GM21619 (cell line): ENCODE results near the gene GSTT2B.
"Not testable (repeated sequence)": the region's sequence is repeated elsewhere in the genome, so short reads cannot be mapped to it uniquely, and the experiment has no call there.

Source experiments
- ATAC-seq: cut with Tn5 transposase; IDR thresholded peaks from one replicate; pipeline ENCODE4 v1.9.1; 2021; ENCODE audit not compliant: unreplicated experiment

GSTT2B gene

DNA sequence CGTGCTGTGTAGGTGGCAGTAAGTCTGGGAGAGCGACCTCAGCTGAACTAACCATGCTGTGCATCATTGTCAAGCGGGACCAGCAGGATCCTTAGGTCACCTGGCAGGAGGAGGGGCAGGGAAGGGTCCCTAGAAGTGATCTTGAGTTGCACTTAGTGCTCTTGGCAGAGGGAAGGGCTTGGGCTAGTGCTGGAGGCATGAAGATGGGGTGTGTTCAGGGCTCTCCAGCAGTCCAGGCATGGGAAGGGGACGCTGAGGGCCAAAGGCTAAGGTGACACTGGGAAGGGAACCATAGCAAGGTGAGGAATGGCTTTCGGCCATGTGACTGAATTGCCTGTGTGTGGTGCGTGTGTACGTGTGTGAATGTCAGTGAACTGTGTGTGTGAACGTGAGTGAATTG, 25.1 kb upstream of the GSTT2B start:
- ATAC-seq, result not testable (repeated sequence)

DNA sequence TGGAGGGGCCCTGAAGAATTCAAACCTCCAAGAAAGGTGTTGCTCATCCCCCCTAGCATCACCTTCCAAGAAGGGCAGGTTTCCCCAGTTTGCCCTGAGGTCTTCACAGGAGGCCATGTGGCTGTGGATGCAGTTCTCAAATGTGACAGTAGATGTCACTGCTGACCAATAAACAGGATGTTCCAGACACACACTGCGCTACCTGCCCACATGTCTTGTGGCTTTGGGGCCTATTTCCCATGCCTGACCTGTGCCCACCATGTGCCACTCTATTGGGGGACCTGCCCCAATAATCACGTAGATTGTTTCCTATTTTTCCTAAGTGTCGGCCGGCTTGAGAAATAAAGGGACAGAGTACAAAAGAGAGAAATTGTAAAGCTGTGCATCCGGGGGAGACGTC, 23.4 kb upstream of the GSTT2B start:
- ATAC-seq, result no peak

DNA sequence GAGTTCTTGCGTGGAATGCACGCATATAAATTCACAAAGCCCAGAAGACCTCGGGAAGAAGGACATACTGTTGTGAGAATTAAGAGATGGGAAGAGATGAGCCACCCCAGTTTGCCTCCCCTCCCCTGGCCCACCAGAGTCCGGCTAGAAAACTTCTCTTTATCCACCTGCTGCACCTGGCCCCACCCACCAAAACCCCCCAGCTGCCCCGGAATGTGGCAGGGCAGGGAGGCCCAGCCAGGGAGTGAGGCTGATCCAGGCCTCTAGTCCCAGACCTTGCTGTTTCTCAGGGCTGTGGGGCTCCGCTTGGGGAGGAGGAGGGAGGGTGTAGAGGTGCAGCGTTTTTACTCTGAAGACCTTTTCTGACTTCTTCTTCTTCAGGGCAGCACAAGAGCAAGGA, 19.6 kb upstream of the GSTT2B start:
- not testable (repeated sequence) for ATAC-seq

DNA sequence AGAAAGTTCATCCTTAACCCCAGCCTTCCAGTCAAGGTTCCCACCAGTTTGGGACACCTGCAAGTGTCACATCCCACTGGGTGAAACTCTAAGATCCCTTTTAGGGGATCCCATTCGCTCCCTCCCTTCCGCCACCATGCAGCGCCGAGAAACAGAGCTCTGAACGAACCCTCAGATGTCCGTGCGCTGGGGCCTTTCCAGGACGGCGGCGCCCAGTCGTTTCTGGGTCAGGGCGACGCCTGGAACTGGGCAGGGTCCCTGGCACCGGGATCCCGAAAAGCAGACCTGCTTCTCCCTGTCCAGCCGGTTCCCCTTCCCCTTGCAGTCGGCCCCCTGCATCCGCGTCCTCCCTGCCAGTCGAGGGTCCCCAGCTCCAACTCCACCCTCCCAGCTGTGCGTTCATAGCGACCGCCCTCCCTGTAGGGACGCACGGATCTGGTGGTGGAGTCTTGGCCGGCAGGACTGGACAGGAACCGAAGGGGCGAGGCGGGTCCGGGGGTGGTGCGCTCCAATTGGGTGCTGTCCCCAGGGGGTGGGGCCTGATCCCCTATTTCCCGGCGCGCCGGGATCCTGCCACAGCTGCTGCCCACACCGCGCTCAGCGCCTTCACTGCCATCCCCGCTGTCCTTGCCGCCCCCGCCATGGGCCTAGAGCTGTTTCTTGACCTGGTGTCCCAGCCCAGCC, 18.7 kb upstream of the GSTT2B start, which contains the start of gene GSTT2:
TSS of gene GSTT2 (plus strand) at position 578 of the 684 bp plus-strand sequence.
- not testable (repeated sequence) for ATAC-seq

DNA sequence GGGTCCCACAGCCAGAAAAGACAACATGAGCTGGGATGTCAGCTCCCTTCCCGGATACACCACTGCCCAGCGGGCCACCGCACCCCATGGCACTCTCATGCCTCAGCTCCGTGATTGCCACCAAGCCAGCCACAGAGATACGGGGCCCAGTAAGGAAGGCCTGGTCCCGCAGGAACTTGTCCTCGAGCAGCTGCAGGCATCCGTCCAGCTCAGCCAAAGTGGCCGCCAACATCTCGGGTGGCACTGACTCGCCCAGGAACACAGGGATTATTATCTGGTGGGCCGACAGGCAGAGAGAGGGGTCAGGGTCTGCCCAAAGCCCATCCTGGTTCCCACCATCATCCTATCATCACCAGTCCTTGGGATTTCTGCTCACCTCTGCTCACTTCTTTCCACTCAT, 16.3 kb upstream of the GSTT2B start:
- ATAC-seq, result not testable (repeated sequence)

DNA sequence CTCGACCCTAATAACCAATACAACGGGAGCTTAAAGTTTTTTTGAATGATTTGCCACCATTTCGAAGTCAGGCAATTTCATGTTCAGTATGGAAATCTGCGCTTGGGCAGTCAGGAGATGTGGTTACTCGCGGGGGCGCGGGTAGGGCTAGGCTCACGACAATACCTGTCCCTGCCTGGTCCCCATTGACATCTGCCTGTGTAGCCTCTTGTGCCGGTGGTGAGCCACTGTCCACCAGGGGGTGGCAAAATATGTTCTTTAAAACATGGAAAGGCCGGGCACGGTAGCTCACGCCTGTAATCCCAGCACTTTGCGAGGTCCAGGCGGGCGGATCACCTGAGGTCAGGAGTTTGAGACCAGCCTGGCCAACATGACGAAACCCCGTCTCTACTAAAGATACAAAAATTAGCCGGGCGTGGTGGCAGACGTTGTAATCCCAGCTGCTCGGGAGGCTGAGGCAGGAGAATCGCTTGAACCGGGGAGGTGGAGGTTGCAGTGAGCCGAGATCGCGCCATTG, 13.9 kb upstream of the GSTT2B start:
- ATAC-seq, result peak; percentile 24

DNA sequence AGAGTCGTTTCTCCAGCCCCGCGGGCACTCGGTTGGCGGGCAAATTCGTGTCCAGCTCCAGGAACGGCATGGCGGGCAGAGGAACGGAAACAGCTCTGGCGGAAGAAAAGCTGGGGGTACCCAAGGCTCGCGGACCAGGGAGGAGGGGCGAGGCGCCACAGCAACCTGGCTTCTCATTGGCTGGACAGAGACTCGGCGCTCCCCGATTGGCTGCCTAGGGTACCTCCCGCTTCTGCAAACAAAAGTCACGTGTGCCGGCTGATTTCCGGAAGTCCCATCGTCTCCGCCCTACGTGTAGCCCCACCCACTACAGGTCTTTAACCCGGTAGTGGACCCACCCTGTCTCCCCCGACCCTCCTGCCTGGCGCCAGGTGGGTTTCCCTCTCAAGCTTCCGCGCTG, 13.3 kb upstream of the GSTT2B start, which contains the start of gene DDT:
TSS of gene DDT (minus strand) at position 97 of the 400 bp plus-strand sequence. CDS start at position 70, 27 bp downstream.
- peak; percentile 82 for ATAC-seq

DNA sequence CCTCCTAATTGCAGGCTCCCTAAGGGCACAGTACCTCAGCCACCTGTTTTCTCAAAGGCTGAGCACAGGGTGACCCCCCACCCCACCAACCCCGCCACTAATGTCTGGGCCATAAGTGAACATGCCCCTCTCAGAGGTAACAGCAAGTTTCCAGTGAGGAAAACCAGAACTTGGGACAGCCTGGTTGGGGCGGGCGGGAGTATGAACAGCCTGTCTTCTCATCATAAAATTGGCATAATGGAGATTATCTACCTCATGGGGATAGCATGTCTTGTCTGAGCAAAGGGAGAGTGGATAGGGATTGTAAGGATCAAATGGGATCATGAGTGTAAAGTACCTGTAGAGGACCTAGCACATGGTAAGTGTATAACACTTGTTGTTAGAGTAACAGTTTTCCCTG, 10.9 kb upstream of the GSTT2B start:
- not testable (repeated sequence) for ATAC-seq

DNA sequence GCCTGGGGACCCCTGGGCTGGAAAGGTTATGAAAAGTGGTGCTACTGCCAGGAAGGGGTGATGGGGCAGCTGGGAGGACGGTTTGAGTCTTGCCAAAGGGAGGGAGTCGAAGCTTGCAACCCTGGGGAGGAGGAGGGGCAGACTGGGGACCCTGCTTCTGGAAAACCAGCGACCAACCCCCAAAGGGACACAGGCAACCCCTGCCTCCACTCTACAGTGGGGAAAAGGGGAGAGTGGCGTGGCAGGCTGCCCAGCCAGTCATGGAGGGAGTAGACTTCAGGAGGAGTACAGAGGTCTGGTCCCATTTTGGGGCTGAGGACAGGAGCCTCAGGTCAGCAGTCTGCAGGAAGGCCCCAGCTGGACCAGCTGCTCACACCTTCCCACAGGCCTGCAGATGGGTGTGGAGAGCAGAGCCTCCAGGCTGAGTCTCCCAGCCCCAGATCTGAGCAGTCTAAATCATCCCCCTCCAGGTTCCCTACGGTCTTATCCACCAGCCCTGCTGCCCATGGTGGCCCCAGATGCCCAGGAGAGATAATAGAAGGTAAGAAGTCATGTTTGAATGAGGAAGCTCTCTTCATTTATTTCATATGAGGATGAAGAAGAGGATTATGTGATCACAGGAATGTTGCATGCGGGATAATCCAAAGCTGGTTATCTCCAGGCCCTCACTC, 10.0 kb upstream of the GSTT2B start:
- ATAC-seq, result no peak

DNA sequence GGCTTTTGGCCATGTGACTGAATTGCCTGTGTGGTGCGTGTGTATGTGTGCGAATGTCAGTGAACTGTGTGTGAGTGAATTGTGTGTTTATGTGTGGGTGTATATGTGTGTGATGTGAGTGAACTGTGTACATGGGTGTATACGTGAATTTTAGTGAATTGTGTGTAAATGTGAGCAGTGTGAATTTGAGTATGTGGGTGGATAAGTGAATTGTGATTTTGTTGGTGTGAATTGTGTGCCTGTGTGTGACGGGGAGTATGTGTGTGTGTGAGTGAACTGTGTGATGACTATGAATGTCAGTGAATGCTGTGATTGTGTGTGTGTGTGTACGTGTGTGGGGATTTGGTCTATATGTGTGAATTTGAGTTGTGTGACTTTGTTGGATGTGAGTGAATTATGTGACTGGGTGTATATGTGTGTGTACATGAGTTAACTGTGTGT, 9.2 kb upstream of the GSTT2B start:
- no peak for ATAC-seq

DNA sequence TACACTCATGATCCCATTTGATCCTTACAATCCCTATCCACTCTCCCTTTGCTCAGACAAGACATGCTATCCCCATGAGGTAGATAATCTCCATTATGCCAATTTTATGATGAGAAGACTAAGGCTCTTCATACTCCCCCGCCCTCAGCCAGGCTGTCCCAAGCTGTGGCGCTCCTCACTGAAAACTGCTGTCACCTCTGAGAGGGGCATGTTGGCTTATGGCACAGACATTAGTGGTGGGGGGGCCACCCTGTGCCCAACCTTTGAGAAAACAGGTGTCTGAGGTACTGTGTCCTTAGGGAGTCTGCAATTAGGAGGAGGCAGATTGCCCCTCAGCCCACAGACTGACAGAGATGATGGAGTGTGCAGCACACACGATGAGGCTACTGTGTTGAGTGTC, 8.1 kb upstream of the GSTT2B start:
- no peak for ATAC-seq

DNA sequence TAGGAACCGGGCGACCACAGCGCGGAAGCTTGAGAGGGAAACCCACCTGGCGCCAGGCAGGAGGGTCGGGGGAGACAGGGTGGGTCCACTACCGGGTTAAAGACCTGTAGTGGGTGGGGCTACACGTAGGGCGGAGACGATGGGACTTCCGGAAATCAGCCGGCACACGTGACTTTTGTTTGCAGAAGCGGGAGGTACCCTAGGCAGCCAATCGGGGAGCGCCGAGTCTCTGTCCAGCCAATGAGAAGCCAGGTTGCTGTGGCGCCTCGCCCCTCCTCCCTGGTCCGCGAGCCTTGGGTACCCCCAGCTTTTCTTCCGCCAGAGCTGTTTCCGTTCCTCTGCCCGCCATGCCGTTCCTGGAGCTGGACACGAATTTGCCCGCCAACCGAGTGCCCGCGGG, 5.6 kb upstream of the GSTT2B start, which contains the start of gene DDTL:
TSS of gene DDTL (plus strand) at position 321 of the 400 bp plus-strand sequence. CDS start at position 348, 27 bp downstream.
- ATAC-seq, result peak; percentile 80

DNA sequence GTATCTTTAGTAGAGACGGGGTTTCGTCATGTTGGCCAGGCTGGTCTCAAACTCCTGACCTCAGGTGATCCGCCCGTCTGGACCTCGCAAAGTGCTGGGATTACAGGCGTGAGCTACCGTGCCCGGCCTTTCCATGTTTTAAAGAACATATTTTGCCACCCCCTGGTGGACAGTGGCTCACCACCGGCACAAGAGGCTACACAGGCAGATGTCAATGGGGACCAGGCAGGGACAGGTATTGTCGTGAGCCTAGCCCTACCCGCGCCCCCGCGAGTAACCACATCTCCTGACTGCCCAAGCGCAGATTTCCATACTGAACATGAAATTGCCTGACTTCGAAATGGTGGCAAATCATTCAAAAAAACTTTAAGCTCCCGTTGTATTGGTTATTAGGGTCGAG, 5.1 kb upstream of the GSTT2B start:
- ATAC-seq, result not testable (repeated sequence)

DNA sequence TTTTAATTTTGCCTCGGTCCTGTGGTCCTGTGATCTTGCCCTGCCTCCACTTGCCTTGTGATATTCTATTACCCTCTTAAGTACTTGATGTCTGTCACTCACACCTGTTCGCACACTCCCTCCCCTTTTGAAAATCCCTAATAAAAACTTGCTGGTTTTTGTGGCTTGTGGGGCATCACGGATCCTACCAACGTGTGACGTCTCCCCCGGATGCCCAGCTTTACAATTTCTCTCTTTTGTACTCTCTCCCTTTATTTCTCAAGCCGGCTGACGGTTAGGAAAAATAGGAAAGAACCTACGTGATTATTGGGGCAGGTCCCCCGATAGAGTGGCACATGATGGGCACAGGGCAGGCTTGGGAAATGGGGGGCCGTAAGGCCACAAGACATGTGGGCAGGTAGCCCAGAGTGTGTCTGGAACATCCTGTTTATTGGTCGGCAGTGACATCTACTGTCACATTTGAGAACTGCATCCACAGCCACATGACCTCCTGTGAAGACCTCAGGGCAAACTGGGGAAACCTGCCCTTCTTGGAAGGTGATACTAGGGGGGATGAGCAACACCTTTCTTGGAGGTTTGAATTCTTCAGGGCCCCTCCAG, 4.6 kb downstream of the GSTT2B start:
- ATAC-seq, result not testable (repeated sequence)

DNA sequence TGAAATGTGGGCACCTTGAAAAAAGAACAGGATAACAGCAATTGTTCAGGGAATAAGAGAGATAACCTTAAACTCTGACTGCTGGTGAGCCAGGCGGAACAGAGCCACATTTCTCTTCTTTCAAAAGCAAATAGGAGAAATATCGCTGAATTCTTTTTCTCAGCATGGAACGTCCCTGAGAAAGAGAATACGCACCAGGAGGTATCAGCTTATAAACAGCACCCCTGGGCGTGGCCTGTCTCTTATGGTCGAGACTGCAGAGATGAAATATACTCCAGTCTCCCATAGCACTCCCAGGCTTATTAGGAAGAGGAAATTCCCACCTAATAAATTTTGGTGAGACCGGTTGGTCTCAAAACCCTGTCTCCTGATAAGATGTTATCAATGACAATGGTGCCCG, 5.1 kb downstream of the GSTT2B start:
- ATAC-seq, result not testable (repeated sequence)

DNA sequence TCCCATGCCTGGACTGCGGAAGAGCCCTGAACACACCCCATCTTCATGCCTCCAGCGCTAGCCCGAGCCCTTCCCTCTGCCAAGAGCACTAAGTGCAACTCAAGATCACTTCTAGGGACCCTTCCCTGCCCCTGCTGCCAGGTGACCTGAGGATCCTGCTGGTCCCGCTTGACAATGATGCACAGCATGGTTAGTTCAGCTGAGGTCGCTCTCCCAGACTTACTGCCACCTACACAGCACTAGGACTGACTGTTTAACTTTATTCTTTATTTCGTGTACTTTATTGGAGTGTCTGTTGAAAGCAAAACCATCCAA, 6.0 kb downstream of the GSTT2B start:
- ATAC-seq, result not testable (repeated sequence)

DNA sequence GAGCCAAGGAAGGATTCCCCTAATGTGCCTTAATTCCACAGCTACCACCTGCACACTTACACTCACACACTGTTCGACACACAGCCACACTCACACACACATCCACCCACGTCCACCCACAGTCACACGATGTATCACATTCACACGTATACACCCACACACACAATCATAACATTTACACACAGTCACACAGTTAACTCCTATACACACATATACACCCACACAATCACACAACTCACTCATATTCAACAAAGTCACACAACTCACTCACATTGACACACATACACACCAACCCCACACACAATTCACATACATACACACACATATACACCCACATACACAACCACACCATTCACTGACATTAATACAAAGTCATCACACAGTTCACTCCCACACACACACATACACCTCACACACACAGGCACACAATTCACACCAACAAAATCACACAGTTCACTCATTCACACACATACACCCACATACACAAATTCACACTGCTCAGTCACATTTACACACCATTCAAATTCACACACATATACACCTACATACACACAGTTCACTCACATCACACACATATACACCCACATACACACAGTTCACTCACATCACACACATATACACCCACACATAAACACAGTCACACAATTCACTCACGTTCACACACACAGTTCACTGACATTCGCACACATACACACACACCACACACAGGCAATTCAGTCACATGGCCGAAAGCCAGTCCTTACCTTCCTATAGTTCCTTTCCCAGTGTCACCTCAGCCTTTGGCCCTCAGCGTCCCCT, 6.6 kb downstream of the GSTT2B start:
- not testable (repeated sequence) for ATAC-seq

DNA sequence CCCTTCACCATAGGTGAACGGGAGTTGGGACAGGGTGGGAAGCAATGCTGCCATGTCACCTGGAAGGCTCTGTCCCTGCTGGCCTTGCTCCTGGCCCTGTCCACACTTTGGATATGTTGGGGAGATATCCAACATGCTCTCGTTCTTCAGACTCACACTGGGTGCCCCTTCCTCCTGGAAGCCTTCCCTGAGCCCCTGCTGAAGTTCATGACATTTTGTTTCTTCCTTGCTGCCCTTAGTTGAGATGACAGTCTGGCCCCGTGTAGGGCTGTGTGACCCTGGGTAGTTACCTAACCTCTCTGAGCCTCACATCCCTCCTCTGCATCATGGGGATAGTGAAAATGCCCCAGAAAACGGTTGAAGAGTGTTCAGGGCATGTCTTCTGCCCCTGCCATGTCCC, 7.5 kb downstream of the GSTT2B start:
- ATAC-seq, result not testable (repeated sequence)

DNA sequence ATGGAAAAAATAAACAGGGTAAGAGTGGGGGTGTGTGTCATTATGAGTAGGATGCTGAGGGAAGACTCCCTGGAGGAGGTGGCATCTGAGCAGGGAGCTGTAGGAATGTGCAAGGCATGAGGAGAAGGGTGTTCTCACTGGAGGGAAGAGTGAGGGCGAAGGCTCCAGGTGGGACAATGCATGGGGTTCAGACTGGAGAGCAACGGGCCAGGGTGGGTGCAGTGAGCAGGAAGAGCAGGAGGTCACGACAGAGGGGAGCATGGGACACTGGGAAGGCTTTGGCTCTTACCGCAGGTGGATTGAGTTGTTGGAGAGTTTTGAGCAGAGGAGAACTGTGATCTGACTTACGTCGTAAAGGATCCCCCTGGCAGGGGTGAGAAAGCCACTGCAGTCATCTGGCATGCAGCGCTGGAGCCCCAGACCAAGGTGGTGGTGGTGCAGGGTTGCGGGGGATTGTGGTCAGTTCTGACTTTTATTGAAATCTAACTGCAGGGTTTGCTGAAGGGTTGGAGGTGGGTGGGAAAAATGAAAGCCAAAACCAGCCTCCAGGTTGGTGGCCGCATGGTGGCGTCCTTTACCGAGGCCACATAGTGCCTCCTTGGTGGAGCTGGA, 8.1 kb downstream of the GSTT2B start:
- not testable (repeated sequence) for ATAC-seq

DNA sequence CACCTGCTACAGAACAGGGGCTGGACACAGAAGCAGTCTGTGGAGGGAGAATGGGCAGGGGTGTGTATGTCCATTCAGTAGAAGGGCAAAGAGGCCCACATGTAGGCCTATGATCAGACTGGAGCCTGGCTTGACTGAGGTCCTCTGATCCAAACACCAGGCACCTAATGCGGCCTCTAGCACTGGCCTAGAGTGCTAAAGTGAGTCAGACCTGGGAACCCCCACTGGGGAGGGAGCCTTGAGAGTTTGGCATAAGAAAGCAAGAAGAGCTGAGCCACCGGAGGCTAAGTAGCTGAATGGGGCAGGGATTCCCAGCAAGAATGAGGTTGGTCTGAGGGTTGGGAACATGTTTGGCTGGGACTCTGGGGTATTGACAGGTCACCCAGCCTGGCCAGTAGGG, 9.6 kb downstream of the GSTT2B start:
- ATAC-seq, result not testable (repeated sequence)
